Muscle layer of duodenum (tissue), 2 donors: ENCODE data around the gene FRMD3.

Experiments
- H3K27ac ChIP-seq: one replicate; pipeline ENCODE4 v1.7.0; 2013; ENCODE audit warnings: mild to moderate bottlenecking, low read length
- H3K27me3 ChIP-seq: one replicate; pipeline ENCODE4 v1.7.0; 2013; ENCODE audit warnings: low read depth, mild to moderate bottlenecking, control low read depth, low read length
- H3K36me3 ChIP-seq, 2 donors: one replicate each; pipeline ENCODE4 v1.7.0; 2013; ENCODE audit warnings: low read length in 2 of 2, control low read depth in 1 of 2, mild to moderate bottlenecking in 1 of 2; ENCODE audit not compliant: insufficient read depth in 2 of 2, control insufficient read depth in 1 of 2
- H3K4me1 ChIP-seq, 2 donors: one replicate each; pipeline ENCODE4 v1.7.0; 2013; ENCODE audit warnings: low read length in 2 of 2, mild to moderate bottlenecking in 2 of 2, control low read depth in 1 of 2, moderate library complexity in 1 of 2; ENCODE audit not compliant: insufficient read depth in 2 of 2, control insufficient read depth in 1 of 2
- H3K4me3 ChIP-seq, 2 donors: one replicate each; pipeline ENCODE4 v1.7.0; 2013; ENCODE audit warnings: low read length in 2 of 2, low read depth in 1 of 2, mild to moderate bottlenecking in 1 of 2
- H3K9me3 ChIP-seq, 2 donors: one replicate each; pipeline ENCODE4 v1.7.0; 2013; ENCODE audit warnings: low read length in 2 of 2, control low read depth in 1 of 2, mild to moderate bottlenecking in 1 of 2; ENCODE audit not compliant: control insufficient read depth in 1 of 2
- donor health status: healthy.

FRMD3 gene

DNA sequence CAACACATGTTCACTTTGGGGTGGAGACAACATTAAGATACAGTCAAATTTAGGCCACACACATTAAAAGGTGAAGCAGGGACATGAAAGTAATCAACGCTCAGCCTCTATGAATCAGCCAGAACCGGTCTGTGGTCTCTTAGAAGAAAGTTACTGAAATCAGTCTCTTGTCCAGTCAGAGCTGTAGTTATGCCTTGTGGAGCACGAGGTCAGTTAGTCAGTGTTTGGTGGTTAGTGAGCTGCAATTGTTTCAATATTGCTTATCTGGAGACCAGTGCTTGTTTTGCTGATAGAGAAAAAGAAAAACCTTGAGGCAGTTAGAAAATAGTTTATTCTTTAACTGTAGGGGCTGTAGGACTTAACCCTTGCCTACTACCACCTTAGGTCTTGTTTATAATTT, 317.5 kb downstream of the FRMD3 start:
- Histone ChIP-seq H3K4me1 (peaks cover 5 to 6% of the 10 kb centered on the region in 2 donors), H3K27me3 (no peaks in the 10 kb centered on the region), H3K4me3 (no peak overlapping the region), H3K9me3 (no peaks in the 10 kb centered on the region), H3K36me3 (no peaks in the 10 kb centered on the region), H3K27ac (no peak overlapping the region)

DNA sequence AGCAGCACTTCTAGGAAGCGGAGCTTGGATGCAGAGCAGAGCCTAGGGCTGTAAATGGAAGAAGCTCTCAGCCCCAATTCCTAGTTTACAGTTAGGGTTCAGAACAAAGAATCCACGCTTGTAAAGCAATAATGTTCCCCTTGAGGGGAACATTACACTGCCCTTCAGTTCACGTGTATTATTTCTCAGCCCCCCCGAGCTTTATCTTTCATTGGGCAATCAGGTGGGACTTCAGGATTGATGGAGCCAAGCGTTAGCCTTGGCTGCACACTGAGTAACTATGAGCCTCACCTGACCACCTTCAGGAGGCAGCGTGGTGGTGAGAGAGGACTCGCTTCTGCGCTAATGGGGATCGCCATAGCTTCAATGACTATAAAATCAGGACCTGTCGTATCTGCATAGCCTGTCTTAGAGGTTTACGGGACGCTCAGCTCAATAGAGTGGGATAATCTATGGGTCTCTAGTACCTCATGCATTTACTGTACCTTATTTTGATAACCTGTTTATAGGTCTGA, 318.2 kb downstream of the FRMD3 start:
- Histone ChIP-seq H3K36me3 (no peaks in the 10 kb centered on the region), H3K4me3 (peak overlapping the region; percentile 74 to 97), H3K27ac (peak overlapping the region; percentile 85), H3K27me3 (no peaks in the 10 kb centered on the region), H3K4me1 (peaks cover 5 to 6% of the 10 kb centered on the region in 2 donors), H3K9me3 (no peaks in the 10 kb centered on the region)

DNA sequence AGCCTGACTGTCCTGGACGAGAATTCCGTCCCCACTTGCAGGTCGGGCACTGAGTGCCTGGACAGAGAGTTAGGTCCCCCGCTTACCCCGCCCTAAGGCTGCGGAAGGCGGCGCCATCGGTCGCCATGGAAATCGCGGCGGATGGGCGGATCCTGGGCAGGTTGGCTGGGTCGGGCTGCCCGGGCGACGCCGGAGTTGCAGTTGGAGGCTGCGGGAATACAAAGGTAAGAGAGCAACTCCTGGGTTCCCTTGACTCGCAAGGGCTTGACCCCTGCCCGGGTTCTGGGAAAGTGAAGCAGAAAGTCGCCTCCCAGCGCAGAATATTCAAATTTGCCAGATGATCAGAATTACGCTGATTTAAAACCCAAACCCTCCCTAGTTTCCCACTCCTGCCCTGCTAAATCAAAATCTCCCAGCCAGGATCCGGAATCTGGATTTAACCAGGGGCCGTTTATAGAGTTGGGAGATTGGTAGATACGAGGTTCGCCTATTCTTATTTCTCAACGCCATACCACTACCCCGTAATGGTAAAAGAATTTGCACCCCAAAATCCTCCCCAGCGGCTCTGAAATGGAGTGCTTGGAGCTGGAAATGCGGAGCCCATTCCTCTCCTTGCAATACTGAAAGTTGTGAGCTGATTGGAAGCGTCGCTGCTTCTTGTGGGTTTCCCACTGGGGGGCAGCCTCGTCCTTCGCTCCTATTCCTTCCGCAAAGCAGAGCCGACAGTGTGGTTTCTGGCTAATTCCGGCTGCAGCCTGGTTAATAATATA, 318.9 kb downstream of the FRMD3 start:
- Histone ChIP-seq H3K27ac (peak overlapping the region; percentile 85), H3K36me3 (no peaks in the 10 kb centered on the region), H3K27me3 (no peaks in the 10 kb centered on the region), H3K9me3 (no peaks in the 10 kb centered on the region), H3K4me3 (peak overlapping the region; percentile 74 to 97), H3K4me1 (peaks cover 5 to 6% of the 10 kb centered on the region in 2 donors)

DNA sequence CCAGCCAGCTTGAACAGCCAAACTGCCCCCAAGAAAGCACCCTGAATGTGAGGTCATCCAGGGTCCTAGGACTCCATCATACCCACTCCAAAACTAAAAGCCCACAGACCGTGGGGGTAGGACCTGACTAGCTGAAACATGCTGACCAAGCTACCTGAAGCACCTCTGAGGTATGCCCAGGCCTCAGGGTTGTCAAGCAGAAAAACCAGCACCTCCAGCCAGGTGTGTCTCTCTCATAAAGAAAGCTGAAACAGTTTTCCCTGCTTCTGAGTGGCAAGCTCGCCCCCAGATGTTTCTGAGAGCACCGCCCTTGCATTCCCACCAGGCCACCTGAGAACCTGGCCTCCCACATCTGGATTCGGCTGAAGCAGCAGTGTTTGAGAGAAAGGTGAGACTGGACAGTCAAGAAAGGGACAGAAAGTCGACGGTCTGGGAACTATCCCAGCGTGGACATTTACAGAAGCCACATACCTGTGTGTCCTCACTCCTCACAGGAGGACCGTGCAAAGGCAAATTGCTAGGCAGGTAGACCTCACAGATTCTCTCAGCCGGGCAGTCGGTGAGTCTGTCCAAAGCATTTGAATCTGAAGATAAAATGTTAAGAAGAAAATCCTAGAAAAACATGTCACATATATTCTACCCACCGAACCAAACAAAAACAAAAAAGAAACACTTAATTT, 319.6 kb downstream of the FRMD3 start:
- peak overlapping the region in 1 of 2 donors; percentile 74 for H3K4me3 ChIP-seq
- no peaks in the 10 kb centered on the region for H3K36me3 ChIP-seq
- H3K27ac ChIP-seq, result no peak overlapping the region
- H3K9me3 ChIP-seq, result no peaks in the 10 kb centered on the region
- peaks cover 5 to 6% of the 10 kb centered on the region in 2 donors for H3K4me1 ChIP-seq
- H3K27me3 ChIP-seq, result no peaks in the 10 kb centered on the region

DNA sequence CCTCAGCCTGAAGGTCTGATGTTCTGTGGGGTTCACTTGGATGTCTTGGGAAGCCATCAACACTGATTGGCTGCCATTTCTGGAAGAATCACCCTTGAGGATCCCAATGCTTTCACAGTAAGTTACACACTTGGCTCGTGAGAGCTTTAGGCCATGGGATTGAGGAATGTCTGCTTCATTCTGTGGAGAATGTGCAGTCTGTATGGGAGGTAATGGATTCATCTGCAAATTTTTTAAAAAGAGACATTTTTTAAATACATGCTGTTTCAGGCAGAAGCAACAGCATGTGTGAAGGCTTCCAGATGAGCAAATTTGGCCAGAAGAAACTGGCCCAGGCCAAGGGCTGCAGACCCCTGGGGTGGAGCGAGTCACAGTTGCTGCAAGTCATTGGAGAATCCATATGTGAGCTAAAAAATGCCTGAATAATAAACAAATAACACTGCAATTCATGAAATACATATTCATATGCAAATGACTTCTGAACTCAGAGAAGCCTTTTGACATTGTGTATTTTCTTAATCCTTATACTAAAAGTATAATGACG, 328.9 kb downstream of the FRMD3 start:
- Histone ChIP-seq H3K27ac (no peak overlapping the region), H3K4me1 (no peaks in the 10 kb centered on the region), H3K36me3 (no peaks in the 10 kb centered on the region)

GRCh38 chr9:83208065-83208850, 329.9 kb downstream of the FRMD3 start:
- H3K4me3 ChIP-seq, result no peak overlapping the region
- H3K27ac ChIP-seq, result no peak overlapping the region
- no peaks in the 10 kb centered on the region for H3K36me3 ChIP-seq
- no peaks in the 10 kb centered on the region for H3K27me3 ChIP-seq
- no peaks in the 10 kb centered on the region for H3K9me3 ChIP-seq
- no peaks in the 10 kb centered on the region for H3K4me1 ChIP-seq

More for the DNA sequence above, 328.9 kb downstream of the FRMD3 start:
- Histone ChIP-seq H3K9me3 (no peaks in the 10 kb centered on the region), H3K4me3 (no peak overlapping the region), H3K27me3 (no peaks in the 10 kb centered on the region)

- H3K36me3 ChIP-seq, result no peaks in the 10 kb centered on the region
- H3K4me1 ChIP-seq, result no peaks in the 10 kb centered on the region
- H3K27me3 ChIP-seq, result no peaks in the 10 kb centered on the region
- no peak overlapping the region for H3K4me3 ChIP-seq
- no peak overlapping the region for H3K27ac ChIP-seq
- H3K9me3 ChIP-seq, result no peaks in the 10 kb centered on the region
Measured at GRCh38 chr9:83204047-83204446, 334.2 kb downstream of the FRMD3 start.

- Histone ChIP-seq H3K9me3 (no peaks in the 10 kb centered on the region), H3K36me3 (no peaks in the 10 kb centered on the region), H3K4me1 (no peaks in the 10 kb centered on the region), H3K27ac (no peak overlapping the region), H3K4me3 (no peak overlapping the region), H3K27me3 (no peaks in the 10 kb centered on the region)
Measured at GRCh38 chr9:83200531-83200930, 337.7 kb downstream of the FRMD3 start.

DNA sequence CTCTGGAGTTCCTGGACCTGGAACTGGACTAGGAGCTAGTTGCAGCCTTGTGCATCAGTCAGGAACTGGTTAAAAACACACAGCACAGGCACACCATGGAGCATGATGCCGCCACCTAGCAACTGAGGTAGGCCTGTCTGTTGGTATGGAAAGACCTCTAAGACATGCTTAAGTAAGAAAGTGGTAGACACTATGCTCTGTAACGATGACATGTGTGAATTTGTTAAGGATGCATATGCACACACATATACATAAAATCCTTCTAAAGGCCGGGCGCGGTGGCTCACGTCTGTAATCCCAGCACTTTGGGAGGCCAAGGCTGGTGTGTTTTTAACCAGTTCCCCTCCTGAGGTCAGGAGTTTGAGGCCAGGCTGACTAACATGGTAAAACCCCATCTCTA, 338.4 kb downstream of the FRMD3 start:
- Histone ChIP-seq H3K27me3 (no peaks in the 10 kb centered on the region), H3K4me3 (no peak overlapping the region), H3K27ac (no peak overlapping the region), H3K4me1 (no peaks in the 10 kb centered on the region), H3K36me3 (no peaks in the 10 kb centered on the region), H3K9me3 (no peaks in the 10 kb centered on the region)

GRCh38 chr9:83199240-83199639, 339.0 kb downstream of the FRMD3 start:
- Histone ChIP-seq H3K9me3 (no peaks in the 10 kb centered on the region), H3K27me3 (no peaks in the 10 kb centered on the region), H3K4me3 (no peak overlapping the region), H3K27ac (no peak overlapping the region), H3K4me1 (no peaks in the 10 kb centered on the region), H3K36me3 (no peaks in the 10 kb centered on the region)

DNA sequence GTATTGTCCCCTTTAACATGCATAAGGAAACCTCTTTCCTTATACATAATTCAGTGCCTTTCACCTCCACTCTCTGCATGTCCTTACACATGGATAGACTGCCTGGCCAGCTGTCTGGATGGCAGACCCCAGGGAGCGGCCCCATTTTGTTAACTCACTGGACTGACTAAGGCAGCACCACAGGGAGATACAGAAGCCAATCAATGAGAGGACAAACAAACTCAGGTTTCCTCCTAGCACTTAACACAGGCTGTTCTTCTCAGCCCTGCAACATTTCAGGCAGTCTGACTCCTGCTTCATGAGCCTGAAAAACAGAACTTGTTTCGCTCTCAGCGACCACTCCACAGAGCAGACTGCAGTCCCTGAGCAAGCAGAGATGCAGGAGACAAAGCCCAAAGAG, 339.8 kb downstream of the FRMD3 start:
- Histone ChIP-seq H3K27ac (no peak overlapping the region), H3K27me3 (no peaks in the 10 kb centered on the region), H3K4me1 (no peaks in the 10 kb centered on the region), H3K9me3 (no peaks in the 10 kb centered on the region), H3K4me3 (no peak overlapping the region), H3K36me3 (no peaks in the 10 kb centered on the region)
